ENCODE data around the gene LAMTOR2.
A peak's percentile ranks its signal among the peaks of the same experiment; 100 is the strongest.

The LAMTOR2 gene

GRCh38 chr1:156055281-156056048 is 883 bp downstream of the LAMTOR2 start:
- ATAC-seq (ENCODE audit: low read depth) (no peak), DNase-seq (ENCODE audit: low spot score) (no peak)
- peaks cover 7% of the 10 kb centered on the region for H3K36me3 ChIP-seq (ENCODE audit: low read depth)
- H3K4me3 ChIP-seq (ENCODE audit: severe bottlenecking): peak overlapping the region; percentile 87
- H3K27me3 ChIP-seq (ENCODE audit: insufficient read depth, poor library complexity, severe bottlenecking): no peaks in the 10 kb centered on the region
- H3K4me1 ChIP-seq (ENCODE audit: insufficient read depth, poor library complexity, severe bottlenecking): no peaks in the 10 kb centered on the region
- no peak for TF ChIP-seq CTCF (IDR thresholded peaks at IDR 0.05; ENCODE audit: poor library complexity, severe bottlenecking)
- H3K27ac ChIP-seq (ENCODE audit: poor library complexity, severe bottlenecking): peak overlapping the region; percentile 90
- H3K9me3 ChIP-seq (ENCODE audit: severe bottlenecking): no peaks in the 10 kb centered on the region

GRCh38 chr1:156056326-156056849 is 1.8 kb downstream of the LAMTOR2 start:
- Histone ChIP-seq H3K4me3 (ENCODE audit: severe bottlenecking) (no peak overlapping the region), H3K36me3 (ENCODE audit: low read depth) (peaks cover 7% of the 10 kb centered on the region), H3K9me3 (ENCODE audit: severe bottlenecking) (no peaks in the 10 kb centered on the region), H3K27ac (ENCODE audit: poor library complexity, severe bottlenecking) (no peak overlapping the region), H3K27me3 (ENCODE audit: insufficient read depth, poor library complexity, severe bottlenecking) (no peaks in the 10 kb centered on the region), H3K4me1 (ENCODE audit: insufficient read depth, poor library complexity, severe bottlenecking) (no peaks in the 10 kb centered on the region)
- ATAC-seq (ENCODE audit: low read depth) (no peak), DNase-seq (ENCODE audit: low spot score) (no peak)
- no peak for TF ChIP-seq CTCF (IDR thresholded peaks at IDR 0.05; ENCODE audit: poor library complexity, severe bottlenecking)

GRCh38 chr1:156060937-156061636 is 6.5 kb downstream of the LAMTOR2 start, which contains the start of gene RAB25:
RAB25 (plus strand) TSS chr1:156061160; CDS start chr1:156061401, 241 bp downstream.
- Histone ChIP-seq H3K27ac (ENCODE audit: poor library complexity, severe bottlenecking) (peak within 1 kb of the TSS; percentile 62), H3K36me3 (ENCODE audit: low read depth) (peaks cover 17% of the 10 kb centered on the region), H3K27me3 (ENCODE audit: insufficient read depth, poor library complexity, severe bottlenecking) (no peaks in the 10 kb centered on the region), H3K4me3 (ENCODE audit: severe bottlenecking) (peak within 1 kb of the TSS; percentile 47), H3K4me1 (ENCODE audit: insufficient read depth, poor library complexity, severe bottlenecking) (peaks cover 2% of the 10 kb centered on the region), H3K9me3 (ENCODE audit: severe bottlenecking) (no peaks in the 10 kb centered on the region)
- no peak for TF ChIP-seq CTCF (IDR thresholded peaks at IDR 0.05; ENCODE audit: poor library complexity, severe bottlenecking)
- peak; percentile 86 for DNase-seq (ENCODE audit: low spot score)
- peak; percentile 93 for ATAC-seq (ENCODE audit: low read depth)

- no peak for DNase-seq (ENCODE audit: low spot score)
- Histone ChIP-seq H3K9me3 (ENCODE audit: severe bottlenecking) (no peaks in the 10 kb centered on the region), H3K27ac (ENCODE audit: poor library complexity, severe bottlenecking) (peak overlapping the region; percentile 62)
Measured at GRCh38 chr1:156062189-156062588, 7.6 kb downstream of the LAMTOR2 start.

More at GRCh38 chr1:156062189-156062588, 7.6 kb downstream of the LAMTOR2 start:
- TF ChIP-seq CTCF (IDR thresholded peaks at IDR 0.05; ENCODE audit: poor library complexity, severe bottlenecking): no peak
- peaks cover 2% of the 10 kb centered on the region for H3K4me1 ChIP-seq (ENCODE audit: insufficient read depth, poor library complexity, severe bottlenecking)
- H3K4me3 ChIP-seq (ENCODE audit: severe bottlenecking): peak overlapping the region; percentile 47
- no peaks in the 10 kb centered on the region for H3K27me3 ChIP-seq (ENCODE audit: insufficient read depth, poor library complexity, severe bottlenecking)
- H3K36me3 ChIP-seq (ENCODE audit: low read depth): peaks cover 24% of the 10 kb centered on the region
- peak; percentile 64 for ATAC-seq (ENCODE audit: low read depth)

Data from RWPE2 (cell line).